Gastroesophageal sphincter (tissue), 3 donors: ENCODE data around the gene DNAI7.

Experiments used
- CTCF ChIP-seq, 4 experiments: fragments of 200-600 bp in 2 of 4; fragments of 450-650 bp in 2 of 4; sonication (generic) in 1 of 4; IDR thresholded peaks; one replicate each; pipeline ENCODE4 v1.5.1; 2017 to 2019; ENCODE audit warnings: antibody characterized with exemption in 4 of 4, mild to moderate bottlenecking in 2 of 4, moderate library complexity in 2 of 4
- EP300 ChIP-seq: sonication (generic); formaldehyde crosslinking; IDR thresholded peaks from one replicate; pipeline ENCODE4 v1.6.1; 2017; ENCODE audit warnings: antibody characterized with exemption, mild to moderate bottlenecking
- POLR2A ChIP-seq, 2 donors: fragments of 450-650 bp; IDR thresholded peaks; one replicate each; pipeline ENCODE4 v1.6.1; 2017; ENCODE audit warnings: antibody characterized with exemption in 2 of 2, mild to moderate bottlenecking in 2 of 2, moderate library complexity in 1 of 2

DNA sequence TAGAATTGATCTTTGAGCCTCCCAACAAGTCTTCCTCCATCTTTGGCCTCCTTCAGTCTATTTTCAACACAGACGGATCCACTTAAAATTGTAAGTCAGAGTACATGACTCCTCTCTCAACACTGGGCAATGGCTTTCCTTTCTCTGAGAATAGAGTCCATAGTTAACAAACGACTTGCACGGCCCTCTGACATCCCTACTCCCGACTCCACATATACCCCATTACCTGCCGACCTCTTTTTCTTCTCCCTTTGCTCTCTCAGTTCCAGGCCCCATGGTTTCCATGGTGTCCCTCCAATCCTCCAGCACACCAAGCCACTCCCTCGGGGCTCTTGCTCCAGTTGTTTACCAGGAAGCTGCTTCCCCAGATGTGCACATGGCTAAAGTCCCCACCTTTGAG, 84.7 kb downstream of the DNAI7 start:
- no peak for TF ChIP-seq EP300
- TF ChIP-seq CTCF (IDR thresholded peaks at IDR 0.05): no peak
- no peak for TF ChIP-seq POLR2A (IDR thresholded peaks at IDR 0.05)
